HUDEP-2 (cell line): Measurements from ENCODE around the gene NEUROG2.
"Not testable (repeated sequence)": the region's sequence is repeated elsewhere in the genome, so short reads cannot be mapped to it uniquely, and the experiment has no call there.

ENCODE experiments used
- DNase-seq, 76 experiments: peaks; one replicate each; lab custom pipeline; 2025; ENCODE audit not compliant: unreplicated experiment in 76 of 76; lab: John Stamatoyannopoulos, UW

NEUROG2 gene

GRCh38 chr4:112492321-112492720 lies 23.7 kb downstream of the NEUROG2 start:
- DNase-seq = no peak

- DNase-seq = not testable (repeated sequence)
These were observed 25.2 kb downstream of the NEUROG2 start for GRCh38 chr4:112490808-112491207.

- no peak for DNase-seq
These were observed 30.1 kb downstream of the NEUROG2 start for GRCh38 chr4:112485930-112486329.

- DNase-seq = no peak
These were observed 42.0 kb downstream of the NEUROG2 start for GRCh38 chr4:112473985-112474384.

DNA sequence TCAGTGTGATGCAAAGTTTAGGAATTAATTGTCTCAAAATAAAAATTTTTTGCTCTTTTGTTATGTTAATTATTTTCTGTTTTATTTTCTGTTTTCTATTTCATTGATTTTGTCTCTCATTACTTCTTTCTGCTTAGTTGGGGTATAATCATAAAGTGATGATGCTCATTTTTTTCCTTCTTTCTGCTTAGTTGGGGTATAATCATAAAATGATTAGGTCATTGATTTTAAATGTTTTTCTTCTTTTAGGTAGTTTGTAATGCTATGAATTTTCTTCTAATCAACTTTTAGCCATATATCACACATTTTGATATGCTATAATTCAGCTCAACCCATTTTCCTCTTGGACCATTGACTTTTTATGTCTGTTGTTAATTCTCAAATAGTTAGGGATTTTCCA lies 43.7 kb downstream of the NEUROG2 start:
- DNase-seq = no peak
